SK-N-SH (cell line): Measurements from ENCODE around the gene FRA10AC1. TPM values are rescaled to one million over a fixed set of nuclear protein-coding genes. Genes with fewer than 3 reads are reported as not detected.

Experiments
- CTCF ChIA-PET: fragments of 300-600, 350-600 bp; formaldehyde crosslinking; extraction: SDS; loops from one replicate; lab custom pipeline; 2021; lab: Yijun Ruan, JAX
- POLR2A ChIA-PET: fragments of 350-600 bp; sonication (Branson Sonifier 250); formaldehyde crosslinking; extraction: SDS; loops from one replicate; lab custom pipeline; 2020; ENCODE audit warnings: antibody characterized with exemption, inconsistent platforms; lab: Yijun Ruan, JAX
- DNase-seq: peaks from one replicate; pipeline ENCODE4 v3.0.0; 2012
- H2AFZ ChIP-seq: fragments of 200-600 bp; sonication (generic); 2 replicates; pipeline ENCODE4 v1.8.1; 2016; ENCODE audit warnings: antibody characterized with exemption, mild to moderate bottlenecking, low read depth
- H3F3A ChIP-seq: fragments of 200-600 bp; sonication (generic); replicated peaks from 2 replicates; pipeline ENCODE3; 2016; ENCODE audit warnings: antibody characterized with exemption, mild to moderate bottlenecking; ENCODE audit not compliant: insufficient read depth
- H3K27ac ChIP-seq, 2 experiments: fragments of 200-500 bp in 1 of 2; fragments of 200-600 bp in 1 of 2; sonication (Bioruptor generic) in 1 of 2; sonication (generic), shearing (Covaris generic) in 1 of 2; 2 replicates each; pipeline versions ENCODE4 v1.5.1 to v1.6.1; 2014 to 2016; ENCODE audit warnings: low read depth in 2 of 2, inconsistent platforms in 1 of 2, low read length in 1 of 2, mild to moderate bottlenecking in 1 of 2, mixed read lengths in 1 of 2
- H3K27me3 ChIP-seq: fragments of 200-600 bp; sonication (generic), shearing (Covaris generic); 2 replicates; pipeline ENCODE4 v1.6.1; 2016; ENCODE audit warnings: mixed run types; ENCODE audit not compliant: insufficient read depth
- H3K36me3 ChIP-seq, 2 experiments: fragments of 200-500 bp in 1 of 2; fragments of 200-600 bp in 1 of 2; sonication (Bioruptor generic) in 1 of 2; sonication (generic) in 1 of 2; replicated peaks in 1 of 2; 2 replicates each; pipeline versions ENCODE3 to v1.5.1; 2014 to 2016; ENCODE audit warnings: low read length in 1 of 2, mild to moderate bottlenecking in 1 of 2; ENCODE audit not compliant: insufficient read depth in 2 of 2, control insufficient read depth in 1 of 2
- H3K4me1 ChIP-seq, 2 experiments: fragments of 200-500 bp in 1 of 2; fragments of 200-600 bp in 1 of 2; sonication (Bioruptor generic) in 1 of 2; sonication (generic), shearing (Covaris generic) in 1 of 2; 2 replicates each; pipeline versions ENCODE4 v1.5.1 to v1.6.1; 2014 to 2016; ENCODE audit warnings: low read depth in 1 of 2, low read length in 1 of 2, mixed run types in 1 of 2; ENCODE audit not compliant: insufficient read depth in 2 of 2, control insufficient read depth in 1 of 2
- H3K4me2 ChIP-seq: fragments of 200-600 bp; sonication (generic), shearing (Covaris generic); 2 replicates; pipeline ENCODE4 v1.6.1; 2017; ENCODE audit warnings: mixed run types
- H3K4me3 ChIP-seq, 2 experiments: fragments of 200-500 bp in 1 of 2; fragments of 200-600 bp in 1 of 2; sonication (Bioruptor generic) in 1 of 2; sonication (generic), shearing (Covaris generic) in 1 of 2; 2 replicates each; pipeline versions ENCODE4 v1.5.1 to v1.8.1; 2014 to 2016; ENCODE audit warnings: low read depth in 2 of 2, inconsistent platforms in 1 of 2, low read length in 1 of 2, mild to moderate bottlenecking in 1 of 2, mixed read lengths in 1 of 2, moderate library complexity in 1 of 2
- H3K79me2 ChIP-seq: fragments of 200-600 bp; sonication (generic); 2 replicates; pipeline ENCODE4 v1.8.1; 2017; ENCODE audit warnings: mild to moderate bottlenecking; ENCODE audit not compliant: insufficient read depth
- H3K9ac ChIP-seq: fragments of 200-600 bp; sonication (generic); 2 replicates; pipeline ENCODE4 v1.6.1; 2017; ENCODE audit warnings: mixed run types
- H3K9me2 ChIP-seq: fragments of 200-600 bp; sonication (generic); 2 replicates; pipeline ENCODE4 v1.6.1; 2017; ENCODE audit warnings: mixed run types
- H3K9me3 ChIP-seq: fragments of 200-600 bp; sonication (generic); 2 replicates; pipeline ENCODE4 v1.6.1; 2017; ENCODE audit warnings: mixed run types, mild to moderate bottlenecking, moderate library complexity
- H4K20me1 ChIP-seq: fragments of 200-600 bp; sonication (generic); 2 replicates; pipeline ENCODE4 v1.6.1; 2017; ENCODE audit warnings: mild to moderate bottlenecking, mixed run types; ENCODE audit not compliant: insufficient read depth
- CTCF ChIP-seq: fragments of 200-600 bp; sonication (generic); IDR thresholded peaks from 2 replicates; pipeline ENCODE4 v1.6.1; 2017; ENCODE audit warnings: antibody characterized with exemption, mild to moderate bottlenecking, moderate library complexity
- ELF1 ChIP-seq: IDR thresholded peaks from 2 replicates; pipeline ENCODE4 v1.4.0; 2012
- EP300 ChIP-seq, 2 experiments: IDR thresholded peaks; 2 replicates each; pipeline versions ENCODE4 v1.4.0 to v1.6.1; 2012; ENCODE audit warnings: borderline replicate concordance in 1 of 2, low read depth in 1 of 2, low read length in 1 of 2
- FOSL2 ChIP-seq: IDR thresholded peaks from 2 replicates; pipeline ENCODE4 v1.4.0; 2012; ENCODE audit warnings: low read depth, mild to moderate bottlenecking, moderate library complexity, borderline replicate concordance
- FOXJ3 ChIP-seq: sonication (generic); formaldehyde crosslinking; IDR thresholded peaks from 2 replicates; pipeline ENCODE4 v1.5.1; 2020; ENCODE audit warnings: mild to moderate bottlenecking, missing genetic modification reagents
- GABPA ChIP-seq: IDR thresholded peaks from 2 replicates; pipeline ENCODE4 v1.4.0; 2012; ENCODE audit warnings: low read depth, mild to moderate bottlenecking
- GATA2 ChIP-seq: sonication (generic); formaldehyde crosslinking; IDR thresholded peaks from 2 replicates; pipeline ENCODE4 v1.5.0; 2020; ENCODE audit warnings: mild to moderate bottlenecking, missing genetic modification reagents
- MAX ChIP-seq: IDR thresholded peaks from 2 replicates; pipeline ENCODE4 v1.4.0; 2012; ENCODE audit warnings: low read depth
- MEF2A ChIP-seq: IDR thresholded peaks from 2 replicates; pipeline ENCODE4 v1.4.0; 2012; ENCODE audit warnings: low read depth, borderline replicate concordance
- MXI1 ChIP-seq: IDR thresholded peaks from 2 replicates; pipeline ENCODE4 v1.6.1; 2012; ENCODE audit warnings: mild to moderate bottlenecking, low read depth, low read length, improper control_type of control experiment
- PBX3 ChIP-seq: IDR thresholded peaks from 2 replicates; pipeline ENCODE4; 2012
- POLR2AphosphoS5 ChIP-seq: IDR thresholded peaks from 2 replicates; pipeline ENCODE4 v1.6.1; 2012; ENCODE audit warnings: low read depth, low read length
- RAD21 ChIP-seq: IDR thresholded peaks from 2 replicates; pipeline ENCODE4 v1.6.1; 2012; ENCODE audit warnings: mild to moderate bottlenecking, low read length
- RCOR1 ChIP-seq: fragments of 150-350 bp; IDR thresholded peaks from 2 replicates; pipeline ENCODE4 v1.6.1; 2017; ENCODE audit warnings: antibody characterized with exemption, low read length
- REST ChIP-seq: IDR thresholded peaks from 2 replicates; pipeline ENCODE4 v1.6.1; 2012; ENCODE audit warnings: mild to moderate bottlenecking, low read depth, low read length, moderate library complexity
- RFX5 ChIP-seq: IDR thresholded peaks from 2 replicates; pipeline ENCODE4 v1.6.1; 2012; ENCODE audit warnings: mild to moderate bottlenecking, improper control_type of control experiment, low read length
- RXRA ChIP-seq: IDR thresholded peaks from 2 replicates; pipeline ENCODE4 v1.4.0; 2012; ENCODE audit warnings: low read depth, mild to moderate bottlenecking, borderline replicate concordance
- SMC3 ChIP-seq: IDR thresholded peaks from 2 replicates; pipeline ENCODE4 v1.6.1; 2012; ENCODE audit warnings: low read depth, low read length, improper control_type of control experiment
- TAF1 ChIP-seq: IDR thresholded peaks from 2 replicates; pipeline ENCODE4 v1.6.1; 2012; ENCODE audit warnings: low read depth, mild to moderate bottlenecking, low read length, moderate library complexity, borderline replicate concordance
- TEAD4 ChIP-seq: IDR thresholded peaks from 2 replicates; pipeline ENCODE4 v1.4.0; 2012; ENCODE audit warnings: mild to moderate bottlenecking, borderline replicate concordance; ENCODE audit not compliant: insufficient read depth
- USF1 ChIP-seq: IDR thresholded peaks from 2 replicates; pipeline ENCODE4 v1.4.0; 2012; ENCODE audit warnings: low read depth, borderline replicate concordance
- USF2 ChIP-seq: fragments of 150-350 bp; IDR thresholded peaks from 2 replicates; pipeline ENCODE4 v1.6.1; 2017; ENCODE audit warnings: antibody characterized with exemption, low read length, low read depth, borderline replicate concordance
- ZBTB33 ChIP-seq: IDR thresholded peaks from 2 replicates; pipeline ENCODE4 v1.4.0; 2012; ENCODE audit warnings: low read depth, borderline replicate concordance
- WGBS: methylation state at CpG from one replicate; pipeline ENCODE4 v1.1.6; 2017; ENCODE audit warnings: low lambda C conversion rate; 5-methylcytosine and 5-hydroxymethylcytosine counted together
- polyA plus RNA-seq, 3 experiments: library from polyadenylated mRNA; depleted of rRNA; stranded (reverse); fragments of >200 nt; gene quantifications; 2 replicates each; pipeline ENCODE4 v1.2.3, GENCODE V29; 2012

The FRA10AC1 gene
- polyA plus RNA-seq, 1 of the 3 experiments (the other 2 are of a cell fraction): 3.9 TPM

GRCh38 chr10:93680412-93681047, 21.9 kb downstream of the FRA10AC1 start:
- H3F3A ChIP-seq: peaks cover 6% of the 10 kb centered on the region
- 65% methylated on average over 4 of the region's 4 CpGs for WGBS
- no peak overlapping the region for H3K27ac ChIP-seq
- H3K4me2 ChIP-seq: no peak overlapping the region
- peaks cover 36 to 60% of the 10 kb centered on the region in 2 experiments for H3K36me3 ChIP-seq
- H4K20me1 ChIP-seq: no peaks in the 10 kb centered on the region
- DNase-seq: peak; percentile 12
- ChIA-PET POLR2A (no interaction called here), CTCF (interaction anchor here (0.6 to 3.5 kb wide), 23 partner anchors 10 to 309 kb away, joined by 3 to 38 read pairs (median 4); partner anchors contain the start of gene MYOF)
- no peak overlapping the region for H3K9ac ChIP-seq
- H2AFZ ChIP-seq: no peak overlapping the region
- no peaks in the 10 kb centered on the region for H3K79me2 ChIP-seq
- H3K9me2 ChIP-seq: no peaks in the 10 kb centered on the region
- no peaks in the 10 kb centered on the region for H3K4me1 ChIP-seq
- H3K4me3 ChIP-seq: no peak overlapping the region
- H3K9me3 ChIP-seq: no peaks in the 10 kb centered on the region
- H3K27me3 ChIP-seq: no peaks in the 10 kb centered on the region
- no peak for TF ChIP-seq ELF1
- peak; percentile 78 for TF ChIP-seq RAD21
- no peak for TF ChIP-seq RXRA
- no peak for TF ChIP-seq POLR2AphosphoS5
- no peak for TF ChIP-seq ZBTB33
- TF ChIP-seq RFX5: no peak
- TF ChIP-seq MAX: no peak
- no peak for TF ChIP-seq PBX3
- 0 out of 2 replicates have a peak, but pooled peaks have one; percentile 20 for TF ChIP-seq MXI1
- TF ChIP-seq TAF1: no peak
- no peak for TF ChIP-seq REST
- TF ChIP-seq TEAD4: no peak
- TF ChIP-seq FOSL2: no peak
- TF ChIP-seq GABPA: no peak
- no peak for TF ChIP-seq USF2
- TF ChIP-seq FOXJ3: no peak
- no peak for TF ChIP-seq MEF2A
- no peak for TF ChIP-seq RCOR1
- peak; percentile 50 for TF ChIP-seq SMC3
- TF ChIP-seq GATA2 (CRISPR knock-in tag): no peak
- TF ChIP-seq USF1: no peak
- peak; percentile 66 for TF ChIP-seq CTCF
- no peak for TF ChIP-seq EP300 (IDR thresholded peaks at IDR 0.05; ENCODE audit: borderline replicate concordance in 1 of 2, low read depth in 1 of 2, low read length in 1 of 2)
